RWPE1 (cell line): Measurements from ENCODE around the gene MDC1.

Experiments
- CTCF ChIA-PET: fragments of 350-600 bp; sonication (Branson Sonifier 250); formaldehyde crosslinking; extraction: SDS; loops from one replicate; lab custom pipeline; 2021; lab: Yijun Ruan, JAX
- POLR2A ChIA-PET: fragments of 400-600 bp; formaldehyde crosslinking; extraction: SDS; loops from one replicate; lab custom pipeline; 2020; ENCODE audit warnings: antibody characterized with exemption; ENCODE audit not compliant: low non-redundant PET; lab: Yijun Ruan, JAX
- DNase-seq: peaks from one replicate; pipeline ENCODE4 v3.0.0; 2012; ENCODE audit warnings: low spot score
- H3K27ac ChIP-seq: fragments of 450-650 bp; 2 replicates; pipeline ENCODE4 v1.5.1; 2017
- CTCF ChIP-seq: fragments of 450-650 bp; conservative IDR thresholded peaks from 2 replicates; pipeline ENCODE4 v1.5.1; 2017; ENCODE audit warnings: low read depth, mild to moderate bottlenecking

MDC1 gene

GRCh38 chr6:30686009-30686907, 30.8 kb downstream of the MDC1 start, which contains the start of gene PPP1R18:
Gene PPP1R18, minus strand, starts transcription at chr6:30686645. Its CDS starts 627 bp downstream, at chr6:30686018.
- no peak for TF ChIP-seq CTCF
- ChIA-PET CTCF (interaction anchor here (2.9 kb wide), 1 partner anchor 37 kb away, joined by 12 read pairs; no protein-coding TSS in a partner anchor), POLR2A (no interaction called here)

GRCh38 chr6:30685157-30686008, 31.7 kb downstream of the MDC1 start:
- POLR2A ChIA-PET: interaction anchor here (0.8 kb wide), 1 partner anchor 36 kb away, joined by 4 read pairs; no protein-coding TSS in a partner anchor
- no peak for DNase-seq
- CTCF ChIA-PET: interaction anchor here (1.7 to 2.9 kb wide), 2 partner anchors 37 to 45 kb away, joined by 10 to 12 read pairs; no protein-coding TSS in a partner anchor
- 0 out of 2 replicates have a peak, but pooled peaks have one; percentile 11 for TF ChIP-seq CTCF
- peak overlapping the region; percentile 97 for H3K27ac ChIP-seq

More at GRCh38 chr6:30686009-30686907, 30.8 kb downstream of the MDC1 start, which contains the start of gene PPP1R18:
- H3K27ac ChIP-seq: peak within 1 kb of the TSS; percentile 97
- peak; percentile 67 for DNase-seq

GRCh38 chr6:30684386-30685156, 32.5 kb downstream of the MDC1 start:
- ChIA-PET CTCF (interaction anchor here (1.7 to 2.9 kb wide), 2 partner anchors 38 to 46 kb away, joined by 10 to 12 read pairs; no protein-coding TSS in a partner anchor), POLR2A (no interaction called here)

GRCh38 chr6:30683980-30684338, 33.1 kb downstream of the MDC1 start:
- no peak for DNase-seq
- peak overlapping the region; percentile 97 for H3K27ac ChIP-seq
- CTCF ChIA-PET: interaction anchor here (1.7 to 2.9 kb wide), 2 partner anchors 39 to 47 kb away, joined by 10 to 12 read pairs; no protein-coding TSS in a partner anchor
- POLR2A ChIA-PET: no interaction called here
- TF ChIP-seq CTCF: no peak

More at GRCh38 chr6:30684386-30685156, 32.5 kb downstream of the MDC1 start:
- peak overlapping the region; percentile 97 for H3K27ac ChIP-seq
- TF ChIP-seq CTCF: no peak
- DNase-seq: peak; percentile 45

- no peak for TF ChIP-seq CTCF
- DNase-seq: no peak
- peak overlapping the region; percentile 97 for H3K27ac ChIP-seq
- ChIA-PET CTCF (interaction anchor here (2.9 kb wide), 1 partner anchor 39 kb away, joined by 12 read pairs; no protein-coding TSS in a partner anchor), POLR2A (no interaction called here)
Measured at GRCh38 chr6:30683183-30683979, 33.7 kb downstream of the MDC1 start.
